GM18498 (cell line): ENCODE measurements around the gene ENO1.
"Not testable (repeated sequence)": the region's sequence is repeated elsewhere in the genome, so short reads cannot be mapped to it uniquely, and the experiment has no call there.

Experiments used
- ATAC-seq: cut with Tn5 transposase; IDR thresholded peaks from one replicate; pipeline ENCODE4 v1.9.1; 2021; ENCODE audit warnings: mild to moderate bottlenecking, moderate library complexity; ENCODE audit not compliant: unreplicated experiment

Gene ENO1

DNA sequence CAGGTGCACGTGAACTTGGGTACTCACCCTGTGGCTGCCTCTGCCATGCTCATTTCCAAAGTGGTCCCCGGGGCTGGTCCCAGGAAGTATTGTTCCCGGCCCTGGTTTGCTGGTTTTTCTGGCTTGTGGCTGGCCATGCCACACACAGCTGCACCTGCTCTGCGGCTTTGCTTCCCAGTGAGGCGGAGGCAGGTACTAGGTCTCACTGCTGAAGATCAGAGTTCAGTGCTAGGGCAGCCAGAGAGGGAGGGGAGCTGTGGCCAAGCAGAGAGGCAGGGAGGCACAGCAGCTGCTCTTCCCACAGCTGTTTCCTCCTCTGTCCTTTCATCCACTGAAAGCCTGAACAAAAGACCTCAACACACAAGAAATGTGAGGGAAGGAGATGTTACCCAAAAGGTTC is 30.5 kb downstream of the ENO1 start:
- no peak for ATAC-seq

DNA sequence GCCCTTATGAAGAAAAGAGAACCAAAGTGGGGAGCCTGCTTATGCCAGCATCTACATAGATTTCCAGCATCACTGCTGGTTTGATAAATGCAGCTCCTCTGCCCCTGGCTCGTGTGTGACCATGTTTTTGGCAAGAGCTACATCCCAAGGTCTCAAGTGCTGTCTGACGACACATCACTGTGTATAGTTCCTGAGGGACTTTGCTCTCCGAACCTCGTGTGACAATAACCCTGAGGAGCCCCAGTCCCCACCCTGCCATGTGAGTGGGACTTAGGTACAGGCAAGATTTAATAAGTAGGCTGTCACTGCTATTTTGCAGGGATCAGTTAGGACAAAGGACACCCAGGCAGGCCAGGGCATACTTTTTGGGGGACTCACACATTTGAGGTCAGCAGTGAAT is 32.2 kb downstream of the ENO1 start:
- ATAC-seq = no peak

- no peak for ATAC-seq
Measured at GRCh38 chr1:8845104-8846097, 33.1 kb downstream of the ENO1 start.

GRCh38 chr1:8844501-8845006 is 33.9 kb downstream of the ENO1 start:
- ATAC-seq = no peak

GRCh38 chr1:8841395-8841794 is 37.1 kb downstream of the ENO1 start:
- ATAC-seq = no peak

DNA sequence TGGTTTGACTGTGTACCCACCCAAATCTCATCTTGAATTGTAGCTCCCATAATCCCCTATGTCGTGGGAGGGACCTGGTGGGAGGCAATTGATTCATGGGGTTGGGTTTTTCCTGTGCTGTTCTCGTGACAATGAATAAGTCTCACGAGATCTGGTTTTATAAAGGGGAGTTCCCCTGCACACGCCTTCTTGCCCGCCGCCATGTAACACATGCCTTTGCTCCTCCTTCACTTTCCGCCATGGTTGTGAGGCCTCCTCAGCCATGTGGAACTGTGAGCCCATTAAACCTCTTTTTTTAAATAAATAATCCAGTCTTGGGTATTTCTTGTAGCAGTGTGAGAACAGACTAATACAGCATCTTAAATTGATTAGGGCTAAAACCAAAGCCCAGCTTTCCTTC is 38.5 kb downstream of the ENO1 start:
- ATAC-seq = no peak

- ATAC-seq = no peak
Measured at GRCh38 chr1:8835941-8836643, 42.4 kb downstream of the ENO1 start.

DNA sequence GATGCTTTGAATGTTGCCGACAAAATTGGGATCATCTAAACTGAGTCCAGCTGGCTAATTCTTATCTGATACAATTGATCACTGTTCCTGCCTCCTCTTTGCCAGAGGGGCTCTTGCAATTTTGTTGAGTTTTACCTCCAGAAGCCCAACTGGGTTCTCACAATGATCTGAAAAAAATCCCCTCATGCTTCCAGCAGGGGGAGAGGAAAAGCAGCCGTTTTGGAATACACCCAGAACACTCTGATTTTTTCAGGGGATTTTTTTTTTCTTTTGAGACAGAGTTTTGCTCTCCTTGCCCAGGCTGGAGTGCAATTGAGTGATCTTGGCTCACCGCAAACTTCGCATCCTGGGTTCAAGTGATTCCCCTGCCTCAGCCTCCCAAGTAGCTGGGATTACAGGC is 47.1 kb downstream of the ENO1 start:
- no peak for ATAC-seq

GRCh38 chr1:8830732-8831131 is 47.8 kb downstream of the ENO1 start:
- ATAC-seq = not testable (repeated sequence)

GRCh38 chr1:8825985-8826481 is 52.5 kb downstream of the ENO1 start:
- no peak for ATAC-seq

- ATAC-seq = no peak
Measured at GRCh38 chr1:8823295-8823664, 55.2 kb downstream of the ENO1 start.

DNA sequence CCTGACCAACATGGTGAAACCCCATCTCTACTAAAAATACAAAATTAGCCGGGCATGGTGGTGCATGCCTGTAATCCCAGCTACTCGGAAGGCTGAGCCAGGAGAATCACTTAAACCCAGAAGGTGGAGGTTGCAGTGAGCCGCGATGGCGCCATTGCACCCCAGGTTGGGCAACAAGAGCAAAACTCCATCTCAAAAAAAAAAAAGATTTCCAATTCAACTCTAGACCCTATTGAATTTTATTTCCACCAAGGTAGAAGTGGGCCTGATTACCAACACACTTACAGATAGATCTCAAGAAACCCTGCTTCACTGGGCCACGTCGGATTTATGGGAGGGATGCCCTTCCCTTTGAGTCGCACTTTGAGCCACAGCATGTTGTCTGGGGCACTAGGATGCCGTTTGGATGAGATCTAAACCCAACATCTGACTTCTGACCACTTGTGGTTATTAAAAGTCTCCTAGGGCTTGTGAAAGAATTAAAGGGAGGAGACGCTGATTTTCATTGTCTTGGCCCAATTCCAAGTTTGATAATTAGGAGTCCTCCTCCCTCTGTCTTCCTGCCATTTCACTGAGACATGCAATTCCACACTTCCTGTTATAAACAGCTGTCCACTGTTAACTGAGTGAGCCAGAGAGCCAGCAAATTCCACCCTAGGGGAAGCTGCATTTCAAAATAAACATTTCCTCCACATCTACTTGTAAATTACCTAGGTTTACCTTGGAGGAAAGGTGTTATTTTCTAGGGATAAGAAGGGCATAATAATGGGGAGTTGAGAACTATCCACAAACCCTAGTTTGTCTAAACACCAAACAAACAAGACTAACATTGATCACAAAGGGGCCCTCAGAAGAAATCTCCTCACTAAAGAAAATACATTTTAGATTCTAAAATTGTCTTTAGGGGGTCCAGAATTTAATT is 55.9 kb downstream of the ENO1 start:
- no peak for ATAC-seq

- ATAC-seq = no peak
Measured at GRCh38 chr1:8821084-8821483, 57.4 kb downstream of the ENO1 start.

DNA sequence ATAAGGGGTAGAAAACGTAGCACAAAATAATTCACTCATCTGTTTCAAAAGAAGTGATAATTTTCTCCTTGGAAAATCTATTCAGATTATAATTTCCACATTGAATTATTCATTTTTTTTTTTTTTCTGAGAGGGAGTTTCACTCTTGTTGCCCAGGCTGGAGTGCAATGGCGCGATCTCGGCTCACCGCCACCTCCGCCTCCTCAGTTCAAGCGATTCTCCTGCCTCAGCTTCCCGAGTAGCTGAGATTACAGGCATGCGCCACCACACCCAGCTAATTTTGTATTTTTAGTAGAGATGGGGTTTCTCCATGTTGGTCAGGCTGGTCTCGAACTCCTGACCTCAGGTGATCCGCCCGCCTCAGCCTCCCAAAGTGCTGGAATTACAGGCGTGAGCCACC is 59.7 kb downstream of the ENO1 start:
- not testable (repeated sequence) for ATAC-seq

GRCh38 chr1:8818325-8818775 is 60.1 kb downstream of the ENO1 start:
- ATAC-seq = no peak

GRCh38 chr1:8817412-8818324 is 60.8 kb downstream of the ENO1 start, which contains the start of gene RERE:
Gene RERE (minus strand): TSS chr1:8817640.
- ATAC-seq = peak; percentile 95

DNA sequence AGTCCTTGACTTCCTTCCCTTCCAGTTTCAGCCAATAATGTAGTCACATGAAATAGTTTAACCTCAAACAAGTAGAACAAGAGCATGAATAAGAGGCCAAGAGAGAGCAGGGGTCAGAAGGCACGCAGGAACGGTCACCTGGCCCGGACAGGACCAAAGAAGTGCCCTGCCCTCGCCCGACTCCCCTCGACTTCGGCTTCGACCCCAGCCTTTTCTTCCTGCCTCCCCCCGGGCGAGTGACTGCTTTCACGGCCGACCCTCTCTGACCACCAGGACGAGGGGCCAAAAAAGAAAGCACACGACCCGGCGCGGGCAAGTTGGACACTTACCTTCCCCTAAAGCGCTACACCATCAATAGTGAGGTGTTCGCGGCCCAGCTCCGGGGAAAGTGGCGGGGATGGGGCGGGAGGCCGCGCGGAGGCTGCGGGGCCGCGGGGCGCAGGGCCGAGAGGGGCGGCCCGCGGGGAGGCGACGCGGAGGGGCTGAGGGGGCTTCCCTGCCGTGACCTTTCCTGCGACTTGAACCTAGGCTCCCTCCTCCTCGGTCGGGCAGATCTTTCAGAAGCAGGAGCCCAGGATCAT is 61.6 kb downstream of the ENO1 start:
- peak; percentile 24 for ATAC-seq

- no peak for ATAC-seq
Measured at GRCh38 chr1:8816264-8816663, 62.2 kb downstream of the ENO1 start.

- no peak for ATAC-seq
Measured at GRCh38 chr1:8815582-8816151, 62.8 kb downstream of the ENO1 start.
